Large intestine (tissue), 3 donors: ENCODE results near the gene PARP14. TPM values are rescaled to one million over a fixed set of nuclear protein-coding genes. Genes with fewer than 3 reads are reported as not detected.
"Not testable (repeated sequence)": the region's sequence is repeated elsewhere in the genome, so short reads cannot be mapped to it uniquely, and the experiment has no call there.

Source experiments
- DNase-seq, 2 donors: peaks; one replicate each; pipeline versions ENCODE4 v3.0.0 to v3.0.0-alpha.2; 2013
- H3K27ac ChIP-seq: one replicate; pipeline ENCODE4 v1.5.1; 2013; ENCODE audit warnings: low read length
- H3K27me3 ChIP-seq: 2 replicates; pipeline ENCODE4 v1.6.1; 2013; ENCODE audit warnings: low read length; ENCODE audit not compliant: control insufficient read depth, insufficient read depth
- H3K36me3 ChIP-seq: 2 replicates; pipeline ENCODE4 v1.6.1; 2013; ENCODE audit warnings: low read length; ENCODE audit not compliant: control insufficient read depth, insufficient read depth
- H3K4me1 ChIP-seq: one replicate; pipeline ENCODE4 v1.6.1; 2013; ENCODE audit warnings: low read length; ENCODE audit not compliant: control insufficient read depth, insufficient read depth
- H3K4me3 ChIP-seq: one replicate; pipeline ENCODE4 v1.5.1; 2013; ENCODE audit warnings: low read length
- H3K9me3 ChIP-seq: one replicate; pipeline ENCODE4 v1.6.1; 2013; ENCODE audit warnings: mild to moderate bottlenecking, low read depth, low read length, moderate library complexity; ENCODE audit not compliant: control insufficient read depth
- WGBS: methylation state at CpG from one replicate; pipeline ENCODE4 v1.1.5; 2013; ENCODE audit warnings: low lambda C conversion rate; ENCODE audit not compliant: insufficient coverage; 5-methylcytosine and 5-hydroxymethylcytosine counted together
- polyA plus RNA-seq: library from polyadenylated mRNA; unstranded; fragments of 120-200 nt; gene quantifications from one replicate; pipeline ENCODE4 v1.2.1, GENCODE V29; 2013

The PARP14 gene
- polyA plus RNA-seq, 1 donor = 34.1 TPM

GRCh38 chr3:122743581-122744120 lies 63.0 kb downstream of the PARP14 start:
- WGBS = 100% methylated on average over 1 of the region's 4 CpGs
- Histone ChIP-seq H3K9me3 (peaks cover 7% of the 10 kb centered on the region), H3K27ac (no peak overlapping the region), H3K4me1 (no peaks in the 10 kb centered on the region), H3K27me3 (no peaks in the 10 kb centered on the region), H3K36me3 (peaks cover 12% of the 10 kb centered on the region), H3K4me3 (no peak overlapping the region)
- DNase-seq = no peak

DNA sequence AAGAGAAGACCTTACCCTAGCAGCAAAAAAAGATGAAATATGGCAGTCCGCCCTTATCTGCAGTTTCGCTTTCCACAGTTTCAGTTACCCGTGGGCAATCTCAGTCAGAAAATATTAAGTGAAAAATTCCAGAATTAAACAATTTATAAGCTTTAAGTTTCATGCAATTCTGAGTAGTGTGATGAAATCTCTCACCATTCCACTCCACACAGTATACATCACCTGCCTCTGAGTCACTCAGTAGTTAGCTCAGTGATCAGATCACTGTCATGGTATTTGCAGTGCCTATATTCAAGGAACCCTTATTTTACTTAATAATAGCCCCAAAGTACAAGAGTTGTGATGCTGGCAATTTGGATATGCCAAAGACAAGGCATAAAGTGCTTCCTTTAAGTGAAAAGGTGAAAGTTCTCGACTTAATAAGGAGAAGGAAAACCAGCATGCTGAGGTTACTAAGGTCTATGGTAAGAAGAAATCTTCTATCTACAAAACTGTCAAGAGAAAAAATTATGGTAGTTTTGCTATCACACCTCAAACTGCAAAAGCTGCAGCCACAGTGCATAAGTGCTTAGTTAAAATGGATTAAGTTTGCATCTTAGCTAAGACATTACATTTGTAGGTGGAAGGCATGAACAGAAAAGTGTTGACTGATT lies 64.9 kb downstream of the PARP14 start:
- Histone ChIP-seq H3K4me3 (no peak overlapping the region), H3K9me3 (peaks cover 7% of the 10 kb centered on the region), H3K27me3 (no peaks in the 10 kb centered on the region), H3K27ac (peak overlapping the region; percentile 46), H3K36me3 (peaks cover 6% of the 10 kb centered on the region), H3K4me1 (no peaks in the 10 kb centered on the region)
- peak; percentile 50 to 51 for DNase-seq
- 80% methylated on average over 1 of the region's 4 CpGs for whole genome bisulfite sequencing

DNA sequence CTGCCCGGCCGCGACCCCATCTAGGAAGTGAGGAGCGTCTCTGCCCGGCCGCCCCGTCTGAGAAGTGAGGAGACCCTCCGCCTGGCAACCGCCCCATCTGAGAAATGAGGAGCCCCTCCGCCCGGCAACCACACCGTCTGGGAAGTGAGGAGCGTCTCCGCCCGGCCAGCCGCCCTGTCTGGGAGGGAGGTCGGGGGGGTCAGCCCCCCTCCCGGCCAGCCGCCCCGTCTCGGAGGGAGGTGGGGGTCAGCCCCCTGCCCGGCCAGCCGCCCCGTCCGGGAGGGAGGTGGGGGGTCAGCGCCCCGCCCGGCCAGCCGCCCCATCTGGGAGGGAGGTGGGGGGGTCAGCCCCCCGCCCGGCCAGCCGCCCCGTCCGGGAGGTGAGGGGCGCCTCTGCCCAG lies 66.7 kb downstream of the PARP14 start:
- no CpG with 5 or more reads among the region's 35 CpGs for WGBS
- H3K9me3 ChIP-seq, H3K36me3 ChIP-seq, H3K27me3 ChIP-seq, H3K4me3 ChIP-seq, H3K27ac ChIP-seq, H3K4me1 ChIP-seq, DNase-seq: not testable (repeated sequence)

GRCh38 chr3:122748347-122748746 lies 67.7 kb downstream of the PARP14 start:
- Histone ChIP-seq H3K4me3 (no peak overlapping the region), H3K27ac (no peak overlapping the region)
- WGBS = 100% methylated on average over 1 of the region's 1 CpG

GRCh38 chr3:122754929-122755328 lies 74.3 kb downstream of the PARP14 start:
- Histone ChIP-seq H3K36me3 (peaks cover 8% of the 10 kb centered on the region), H3K27ac (peak overlapping the region; percentile 85), H3K4me3 (no peak overlapping the region), H3K9me3 (no peaks in the 10 kb centered on the region), H3K4me1 (peaks cover 12% of the 10 kb centered on the region), H3K27me3 (no peaks in the 10 kb centered on the region)
- peak; percentile 60 to 70 for DNase-seq
- 32% methylated on average over 3 of the region's 5 CpGs for WGBS

More at GRCh38 chr3:122748347-122748746, 67.7 kb downstream of the PARP14 start:
- Histone ChIP-seq H3K9me3 (peaks cover 7% of the 10 kb centered on the region), H3K27me3 (no peaks in the 10 kb centered on the region), H3K36me3 (peaks cover 5% of the 10 kb centered on the region), H3K4me1 (no peaks in the 10 kb centered on the region)
- DNase-seq = no peak

- Histone ChIP-seq H3K4me3 (no peak overlapping the region), H3K9me3 (no peaks in the 10 kb centered on the region), H3K4me1 (peaks cover 12% of the 10 kb centered on the region), H3K36me3 (peaks cover 8% of the 10 kb centered on the region), H3K27ac (peak overlapping the region; percentile 85), H3K27me3 (no peaks in the 10 kb centered on the region)
- no CpG with 5 or more reads among the region's 2 CpGs for WGBS
- peak; percentile 64 for DNase-seq
Measured at GRCh38 chr3:122755491-122755890, 74.9 kb downstream of the PARP14 start.

DNA sequence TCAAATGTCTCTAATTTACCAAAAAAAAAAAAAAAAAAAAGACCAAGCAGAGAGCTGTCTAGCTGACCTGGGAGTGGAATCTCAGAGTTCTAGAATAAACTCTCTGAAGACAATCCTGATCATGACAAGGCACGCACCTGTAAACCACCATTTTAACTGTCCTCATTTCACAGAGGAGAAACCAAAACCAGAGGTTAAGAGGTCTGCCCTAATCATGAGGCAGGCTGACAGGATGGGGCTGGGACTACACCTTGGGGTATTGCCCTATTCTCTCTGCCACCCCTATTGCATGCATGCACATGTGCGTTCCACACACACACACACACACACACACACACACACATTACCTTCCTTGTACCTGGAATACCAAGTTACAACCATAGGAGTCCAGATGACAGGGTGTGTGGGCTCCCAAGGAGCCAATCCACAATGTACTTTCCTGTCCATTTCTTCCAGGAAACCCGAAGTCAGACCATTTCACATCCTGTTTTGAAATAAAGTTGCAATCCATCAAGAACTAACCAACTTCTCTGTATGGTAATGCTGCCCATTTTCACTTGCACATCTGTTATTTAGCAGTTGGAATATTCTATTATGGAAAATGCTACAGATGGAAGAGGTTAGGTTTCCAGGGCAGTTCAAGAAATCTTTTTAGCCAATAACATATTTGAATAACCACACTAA lies 78.4 kb downstream of the PARP14 start:
- H3K4me3 ChIP-seq = no peak overlapping the region
- WGBS = no CpG with 5 or more reads among the region's 3 CpGs
- no peaks in the 10 kb centered on the region for H3K27me3 ChIP-seq
- no peaks in the 10 kb centered on the region for H3K9me3 ChIP-seq
- peaks cover 12% of the 10 kb centered on the region for H3K4me1 ChIP-seq
- H3K36me3 ChIP-seq = peaks cover 2% of the 10 kb centered on the region
- no peak overlapping the region for H3K27ac ChIP-seq
- no peak for DNase-seq

GRCh38 chr3:122760453-122761271 lies 80.0 kb downstream of the PARP14 start:
- H3K36me3 ChIP-seq = no peaks in the 10 kb centered on the region
- H3K4me3 ChIP-seq = no peak overlapping the region
- WGBS = no CpG with 5 or more reads among the region's 3 CpGs
- no peak for DNase-seq
- no peak overlapping the region for H3K27ac ChIP-seq
- H3K4me1 ChIP-seq = peaks cover 5% of the 10 kb centered on the region
- H3K9me3 ChIP-seq = no peaks in the 10 kb centered on the region
- no peaks in the 10 kb centered on the region for H3K27me3 ChIP-seq

DNA sequence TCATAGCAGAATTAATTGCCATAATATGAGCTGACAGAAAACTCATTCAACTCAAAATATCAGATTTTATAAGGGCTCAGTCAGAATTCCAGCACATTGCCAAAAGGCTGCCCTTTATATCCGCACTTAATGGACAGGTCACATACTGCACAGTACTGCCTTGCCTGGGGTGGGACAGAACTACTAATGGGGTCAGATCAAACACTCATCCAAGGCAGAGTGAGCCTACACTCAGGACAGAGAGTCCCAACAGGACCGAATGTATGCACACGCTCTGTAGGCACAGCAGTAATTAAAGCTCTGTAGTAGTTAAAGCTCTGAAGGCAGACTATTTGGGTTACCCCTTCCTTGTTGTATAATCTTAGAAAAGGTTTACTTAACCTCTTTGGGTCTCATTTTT lies 85.8 kb downstream of the PARP14 start:
- H3K27me3 ChIP-seq = no peaks in the 10 kb centered on the region
- H3K27ac ChIP-seq = no peak overlapping the region
- DNase-seq = no peak
- no peak overlapping the region for H3K4me3 ChIP-seq
- H3K4me1 ChIP-seq = no peaks in the 10 kb centered on the region
- H3K36me3 ChIP-seq = no peaks in the 10 kb centered on the region
- WGBS = 100% methylated on average over 1 of the region's 3 CpGs
- H3K9me3 ChIP-seq = no peaks in the 10 kb centered on the region
